GM12872 (cell line): ENCODE measurements around the gene CEP131.

Source experiments
- TF ChIP-seq, protein P1 (sequence below): IDR thresholded peaks from 3 replicates; pipeline ENCODE4 v1.5.1; 2011; ENCODE audit warnings: low read depth, mild to moderate bottlenecking, low read length, moderate library complexity; ENCODE audit not compliant: insufficient read depth

The CEP131 gene

DNA sequence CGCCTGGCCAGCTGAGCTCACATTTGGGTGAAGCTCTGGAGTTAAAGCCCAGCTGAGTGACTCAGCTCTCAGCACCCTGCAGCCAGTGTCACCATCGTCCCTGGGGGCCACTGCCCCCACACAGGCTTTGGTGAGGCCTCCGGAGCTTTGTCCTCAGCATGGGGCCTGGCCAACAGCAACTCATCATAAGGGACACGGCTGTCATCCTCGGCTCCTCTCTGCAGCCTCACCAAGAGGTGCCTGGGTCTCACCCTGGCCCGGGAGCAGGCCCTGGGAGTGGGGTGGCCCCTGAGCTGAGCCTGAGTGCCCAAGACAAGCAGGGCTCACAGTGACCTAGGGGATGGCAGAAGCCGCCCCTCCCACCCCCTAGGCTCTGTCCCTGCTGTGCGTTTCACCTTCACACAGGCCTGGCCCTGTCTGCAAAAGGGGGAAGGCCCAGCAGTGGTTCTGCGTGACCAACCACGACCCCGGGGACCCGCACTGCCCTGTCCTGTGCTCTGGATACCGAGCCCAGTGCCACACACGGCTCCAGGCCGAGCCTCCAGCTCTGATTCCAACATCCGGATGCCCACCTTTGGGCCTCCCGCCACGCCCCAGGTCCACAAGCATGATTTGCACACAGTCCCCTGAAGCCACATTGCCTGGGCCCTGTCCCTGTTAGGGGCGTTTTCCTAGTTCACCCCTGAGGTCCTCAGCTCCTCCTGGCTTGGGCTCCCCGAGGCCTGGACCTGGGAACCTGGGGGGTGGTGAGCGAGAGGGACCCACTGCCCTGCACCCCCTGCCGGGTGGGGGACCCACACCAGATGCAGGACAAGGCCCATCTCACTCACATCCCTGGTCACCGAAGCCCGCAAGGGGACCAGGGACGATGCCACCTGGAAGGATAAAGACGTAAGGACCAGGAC, 34.9 kb downstream of the CEP131 start:
- TF ChIP-seq, protein P1, sequence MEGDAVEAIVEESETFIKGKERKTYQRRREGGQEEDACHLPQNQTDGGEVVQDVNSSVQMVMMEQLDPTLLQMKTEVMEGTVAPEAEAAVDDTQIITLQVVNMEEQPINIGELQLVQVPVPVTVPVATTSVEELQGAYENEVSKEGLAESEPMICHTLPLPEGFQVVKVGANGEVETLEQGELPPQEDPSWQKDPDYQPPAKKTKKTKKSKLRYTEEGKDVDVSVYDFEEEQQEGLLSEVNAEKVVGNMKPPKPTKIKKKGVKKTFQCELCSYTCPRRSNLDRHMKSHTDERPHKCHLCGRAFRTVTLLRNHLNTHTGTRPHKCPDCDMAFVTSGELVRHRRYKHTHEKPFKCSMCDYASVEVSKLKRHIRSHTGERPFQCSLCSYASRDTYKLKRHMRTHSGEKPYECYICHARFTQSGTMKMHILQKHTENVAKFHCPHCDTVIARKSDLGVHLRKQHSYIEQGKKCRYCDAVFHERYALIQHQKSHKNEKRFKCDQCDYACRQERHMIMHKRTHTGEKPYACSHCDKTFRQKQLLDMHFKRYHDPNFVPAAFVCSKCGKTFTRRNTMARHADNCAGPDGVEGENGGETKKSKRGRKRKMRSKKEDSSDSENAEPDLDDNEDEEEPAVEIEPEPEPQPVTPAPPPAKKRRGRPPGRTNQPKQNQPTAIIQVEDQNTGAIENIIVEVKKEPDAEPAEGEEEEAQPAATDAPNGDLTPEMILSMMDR: no peak

DNA sequence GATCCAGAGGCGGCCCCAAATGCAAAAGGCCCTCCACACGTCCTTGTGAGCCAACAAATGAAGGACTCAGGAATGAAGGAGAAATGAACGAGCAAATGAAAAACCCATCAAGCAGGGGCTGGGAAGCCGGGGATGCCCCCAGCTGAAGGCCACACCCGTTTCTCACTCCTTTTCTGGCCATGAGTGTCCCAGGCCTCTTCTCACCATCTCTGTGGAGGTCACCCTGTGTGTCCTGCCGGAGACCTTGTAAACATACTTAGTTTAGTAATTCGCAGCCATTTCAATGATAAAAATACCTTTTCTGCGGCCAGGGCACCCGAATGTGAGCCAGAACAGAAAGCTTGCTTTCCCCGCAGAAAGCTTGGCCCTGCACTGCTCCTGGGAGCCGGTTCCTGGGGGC, 35.6 kb downstream of the CEP131 start:
- TF ChIP-seq, protein P1: no peak

DNA sequence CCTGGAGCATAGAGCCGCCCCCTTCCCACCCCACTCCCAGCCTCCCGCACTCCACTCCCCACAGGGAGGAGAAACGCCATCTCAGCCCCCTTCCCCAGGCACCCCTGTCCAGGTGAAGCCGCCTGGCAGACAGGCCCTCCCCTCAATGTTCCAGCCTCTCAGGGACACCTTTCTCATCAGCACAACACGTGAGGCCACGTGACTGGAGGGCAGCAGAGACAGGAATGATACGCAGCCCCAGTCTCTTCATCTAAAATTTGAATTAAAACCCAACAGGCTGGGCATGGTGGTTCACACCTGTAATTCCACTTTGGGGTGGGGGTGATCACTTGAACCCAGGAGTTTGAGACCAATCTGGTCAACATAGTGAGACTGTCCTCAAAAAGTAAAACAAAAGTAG, 36.6 kb downstream of the CEP131 start:
- TF ChIP-seq, protein P1: no peak

DNA sequence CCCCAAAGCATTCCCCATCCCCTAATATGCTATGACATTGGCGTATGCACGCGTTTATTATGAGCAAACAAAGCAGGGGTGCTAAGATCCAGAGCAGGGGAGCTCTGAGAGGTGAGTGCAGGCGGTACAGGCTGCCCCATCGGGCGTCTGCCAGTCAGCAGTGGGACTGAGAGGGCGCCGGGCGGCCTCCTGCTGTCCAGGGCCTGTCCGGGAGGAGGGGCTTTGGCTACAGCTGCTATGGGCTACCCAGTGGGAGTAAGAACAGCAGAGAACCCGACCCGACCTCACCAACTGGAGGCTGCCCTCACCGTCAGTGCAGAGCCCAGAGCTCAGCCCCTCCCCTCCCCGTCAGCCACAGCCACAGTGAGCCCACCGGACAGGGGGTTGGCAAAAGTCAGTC, 38.2 kb downstream of the CEP131 start:
- TF ChIP-seq, protein P1: no peak

DNA sequence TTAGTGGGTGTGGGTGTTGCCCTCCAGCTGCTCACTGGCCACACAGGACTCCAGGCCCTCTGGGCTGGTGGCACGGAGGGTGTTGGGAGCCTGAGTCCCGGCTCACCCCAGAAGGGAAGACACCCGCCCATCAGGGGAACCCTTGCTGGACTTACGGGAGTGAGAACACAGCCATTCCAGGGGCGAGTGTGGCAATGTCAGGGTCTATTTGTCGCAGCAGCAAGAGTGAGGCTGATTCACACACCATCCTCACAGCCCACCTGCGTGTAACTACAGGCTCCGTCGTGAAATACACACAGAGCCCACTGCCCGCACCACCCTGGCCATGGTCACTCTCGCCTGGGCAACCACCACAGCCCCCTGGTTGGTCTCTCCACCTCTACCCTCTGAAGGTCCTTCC, 39.0 kb downstream of the CEP131 start:
- TF ChIP-seq, protein P1: no peak

DNA sequence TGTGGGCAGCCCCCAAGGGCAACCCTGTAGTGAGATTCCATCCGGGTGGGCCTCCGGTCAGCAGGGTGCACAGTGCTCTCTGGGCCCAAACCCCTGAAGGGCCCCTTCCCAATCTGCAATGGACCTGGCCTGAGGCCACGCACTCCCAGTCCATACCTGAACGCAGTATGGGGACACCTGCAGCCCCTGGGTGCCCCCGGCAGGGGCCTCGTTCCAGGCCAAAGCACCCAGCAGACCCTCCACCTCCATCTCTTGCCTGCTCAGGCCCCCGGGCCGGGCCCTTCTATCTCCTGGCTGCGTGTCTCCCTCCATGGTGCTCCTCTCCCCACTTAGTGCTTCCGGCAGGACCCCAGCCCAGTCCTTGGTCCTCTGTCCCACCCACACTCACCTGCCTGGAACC, 39.4 kb downstream of the CEP131 start:
- TF ChIP-seq, protein P1: no peak

DNA sequence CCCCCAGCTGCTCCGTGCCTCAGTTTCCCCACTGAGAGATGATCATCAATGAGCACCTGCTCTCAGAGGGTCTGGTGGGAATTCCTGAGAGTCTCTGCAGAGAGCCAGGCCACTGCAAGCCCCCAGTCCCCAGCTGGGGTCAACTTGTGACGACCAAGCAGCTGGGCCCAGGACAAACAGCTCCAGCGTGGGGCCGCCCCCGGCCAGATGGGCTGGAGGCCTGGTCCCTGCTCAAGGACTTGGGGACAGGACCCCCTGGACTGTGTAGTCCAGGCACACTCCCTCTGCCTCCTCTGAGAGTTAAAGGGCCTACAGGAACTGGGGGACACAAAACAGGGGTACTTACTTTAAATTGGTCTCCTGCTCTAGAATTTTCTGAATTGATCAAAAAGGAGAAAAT, 40.2 kb downstream of the CEP131 start:
- TF ChIP-seq, protein P1: no peak
